Kidney (tissue), 22 donors: ENCODE results near the gene HAX1. TPM values are rescaled to one million over a fixed set of nuclear protein-coding genes. Genes with fewer than 3 reads are reported as not detected.

Experiments
- DNase-seq, 5 donors: peaks; one replicate each; pipeline ENCODE4 v3.0.0-alpha.2; 2013 to 2020
- FAIRE-seq: peaks from 2 replicates; lab custom pipeline; 2012; peaks lifted over from hg19 to GRCh38; lab: Jason Lieb, UNC
- H3K27ac ChIP-seq, 2 donors: one replicate each; pipeline ENCODE4 v1.7.0; 2013; ENCODE audit warnings: low read depth in 2 of 2, low read length in 2 of 2, inconsistent platforms in 1 of 2
- H3K27me3 ChIP-seq: one replicate; pipeline ENCODE4 v1.7.1; 2013; ENCODE audit warnings: low read length, inconsistent platforms; ENCODE audit not compliant: control insufficient read depth, insufficient read depth
- H3K36me3 ChIP-seq, 3 donors: one replicate each; pipeline versions ENCODE4 v1.7.0 to v1.7.1; 2013; ENCODE audit warnings: low read length in 3 of 3, control low read depth in 1 of 3, inconsistent platforms in 1 of 3; ENCODE audit not compliant: insufficient read depth in 3 of 3, control insufficient read depth in 2 of 3
- H3K4me1 ChIP-seq, 3 donors: one replicate each; pipeline versions ENCODE4 v1.7.0 to v1.7.1; 2013; ENCODE audit warnings: low read length in 3 of 3, inconsistent platforms in 1 of 3, low read depth in 1 of 3; ENCODE audit not compliant: control insufficient read depth in 2 of 3, insufficient read depth in 2 of 3
- H3K4me3 ChIP-seq, 3 donors: one replicate each; pipeline versions ENCODE4 v1.7.0 to v1.8.1; 2013; ENCODE audit warnings: low read length in 3 of 3, control low read depth in 1 of 3, inconsistent platforms in 1 of 3
- H3K9ac ChIP-seq, 3 donors: one replicate each; pipeline versions ENCODE4 v1.7.0 to v1.7.1; 2013; ENCODE audit warnings: low read length in 3 of 3, control low read depth in 1 of 3, inconsistent platforms in 1 of 3
- H3K9me3 ChIP-seq, 3 donors: one replicate each; pipeline versions ENCODE4 v1.7.0 to v1.7.1; 2013; ENCODE audit warnings: low read length in 3 of 3, control low read depth in 1 of 3, inconsistent platforms in 1 of 3; ENCODE audit not compliant: control insufficient read depth in 2 of 3, insufficient read depth in 1 of 3
- intact Hi-C: fragments of 100-400 bp; cut with DNase I; formaldehyde crosslinking; loops from one replicate; pipeline ENCODE4 v1.11.1; 2022
- long read RNA-seq, 10 donors: library from polyadenylated mRNA in 1 of 10; unstranded in 1 of 10; transcript quantifications; one replicate each; pipeline ENCODE4 v2.0.0 and lab custom pipeline, GENCODE V29; 2021 to 2026
- polyA plus RNA-seq: library from polyadenylated mRNA; stranded (reverse); fragments of 350-450 nt; fragmentation: Illumina TruSeq; extraction: RNeasy Lipid Tissue Mini Kit (QIAGEN cat#74804); gene quantifications from one replicate; pipeline ENCODE4 v1.2.3, GENCODE V29; 2014; ENCODE audit warnings: low read depth, low replicate concordance; ENCODE audit not compliant: insufficient read depth
- total RNA-seq: library from RNA; stranded (reverse); fragmentation: NEBNext Ultra II Directional; extraction: Animal tissue kit (Norgen Biotek cat#: 25700); gene quantifications from one replicate; pipeline ENCODE4 v1.2.1, GENCODE V29; 2021
- TF ChIP-seq, protein P1 (sequence below): IDR thresholded peaks from 3 replicates; pipeline ENCODE4 v1.5.1; 2012; ENCODE audit warnings: mild to moderate bottlenecking, moderate library complexity, borderline replicate concordance; ENCODE audit not compliant: insufficient read depth; ENCODE audit errors: extremely low read depth
- donor health status: control.
- donor health status: control.
- donor health status: control.
- donor health status: control.
- donor health status: control.
- donor health status: DM: yes; HTN: yes; CAD: no.
- donor health status: Normal renal cell carcinoma (clear cell type).

Gene HAX1
- total RNA-seq: 74.8 TPM
- 153 TPM for polyA plus RNA-seq
- long read RNA-seq, donor 1, transcript HAX1-201 (7 exons, 1,227 nt): major isoform, 12 of 22 reads
- long read RNA-seq, donor 1, partial matches to known transcripts: 10 of 22 reads
- long read RNA-seq, donor 1, other reads (novel, unspliced or antisense): 0 of 22 reads
- long read RNA-seq, donor 2, transcript HAX1-201 (7 exons, 1,227 nt): major isoform, 26 of 31 reads
- long read RNA-seq, donor 2, partial matches to known transcripts: 0 of 31 reads
- long read RNA-seq, donor 2, other reads (novel, unspliced or antisense): 0 of 31 reads
- long read RNA-seq, donor 3, transcript HAX1-201 (7 exons, 1,227 nt): major isoform, 41 of 41 reads
- long read RNA-seq, donor 3, partial matches to known transcripts: 0 of 41 reads
- long read RNA-seq, donor 3, other reads (novel, unspliced or antisense): 0 of 41 reads
- long read RNA-seq, donor 4, transcript HAX1-201 (7 exons, 1,227 nt): major isoform, 19 of 20 reads
- long read RNA-seq, donor 4, partial matches to known transcripts: 0 of 20 reads
- long read RNA-seq, donor 4, other reads (novel, unspliced or antisense): 0 of 20 reads
- long read RNA-seq, donor 5, partial matches to known transcripts: 0 of 2 reads
- long read RNA-seq, donor 5, other reads (novel, unspliced or antisense): 0 of 2 reads
- long read RNA-seq, donor 6, transcript HAX1-201 (7 exons, 1,227 nt): major isoform, 58 of 115 reads
- long read RNA-seq, donor 6, partial matches to known transcripts: 55 of 115 reads
- long read RNA-seq, donor 6, other reads (novel, unspliced or antisense): 0 of 115 reads
- long read RNA-seq, donor 7, transcript HAX1-201 (7 exons, 1,227 nt): major isoform, 39 of 64 reads
- long read RNA-seq, donor 7, transcript HAX1-210 (6 exons, 1,284 nt): minor isoform, 5 of 64 reads
- long read RNA-seq, donor 7, partial matches to known transcripts: 13 of 64 reads
- long read RNA-seq, donor 7, other reads (novel, unspliced or antisense): 3 of 64 reads
- long read RNA-seq, donor 8, transcript HAX1-201 (7 exons, 1,227 nt): major isoform, 22 of 41 reads
- long read RNA-seq, donor 8, partial matches to known transcripts: 16 of 41 reads
- long read RNA-seq, donor 8, other reads (novel, unspliced or antisense): 0 of 41 reads
- long read RNA-seq, donor 9, transcript HAX1-201 (7 exons, 1,227 nt): major isoform, 10 of 16 reads
- long read RNA-seq, donor 9, partial matches to known transcripts: 5 of 16 reads
- long read RNA-seq, donor 9, other reads (novel, unspliced or antisense): 0 of 16 reads
- long read RNA-seq, donor 10, transcript HAX1-201 (7 exons, 1,227 nt): major isoform, 19 of 43 reads
- long read RNA-seq, donor 10, partial matches to known transcripts: 22 of 43 reads
- long read RNA-seq, donor 10, other reads (novel, unspliced or antisense): 0 of 43 reads

- peaks cover 0 to 4% (median 0%) of the 10 kb centered on the region in 3 donors for H3K4me1 ChIP-seq
- peak within 1 kb of the TSS; percentile 83 to 99 (median 93) for H3K4me3 ChIP-seq
- TF ChIP-seq, protein P1, sequence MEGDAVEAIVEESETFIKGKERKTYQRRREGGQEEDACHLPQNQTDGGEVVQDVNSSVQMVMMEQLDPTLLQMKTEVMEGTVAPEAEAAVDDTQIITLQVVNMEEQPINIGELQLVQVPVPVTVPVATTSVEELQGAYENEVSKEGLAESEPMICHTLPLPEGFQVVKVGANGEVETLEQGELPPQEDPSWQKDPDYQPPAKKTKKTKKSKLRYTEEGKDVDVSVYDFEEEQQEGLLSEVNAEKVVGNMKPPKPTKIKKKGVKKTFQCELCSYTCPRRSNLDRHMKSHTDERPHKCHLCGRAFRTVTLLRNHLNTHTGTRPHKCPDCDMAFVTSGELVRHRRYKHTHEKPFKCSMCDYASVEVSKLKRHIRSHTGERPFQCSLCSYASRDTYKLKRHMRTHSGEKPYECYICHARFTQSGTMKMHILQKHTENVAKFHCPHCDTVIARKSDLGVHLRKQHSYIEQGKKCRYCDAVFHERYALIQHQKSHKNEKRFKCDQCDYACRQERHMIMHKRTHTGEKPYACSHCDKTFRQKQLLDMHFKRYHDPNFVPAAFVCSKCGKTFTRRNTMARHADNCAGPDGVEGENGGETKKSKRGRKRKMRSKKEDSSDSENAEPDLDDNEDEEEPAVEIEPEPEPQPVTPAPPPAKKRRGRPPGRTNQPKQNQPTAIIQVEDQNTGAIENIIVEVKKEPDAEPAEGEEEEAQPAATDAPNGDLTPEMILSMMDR: peak; percentile 61
- peak within 1 kb of the TSS; percentile 82 to 87 for H3K27ac ChIP-seq
- H3K27me3 ChIP-seq: no peaks in the 10 kb centered on the region
- H3K9ac ChIP-seq: peak within 1 kb of the TSS; percentile 79 to 99 (median 95)
- FAIRE-seq (peak; percentile 79), DNase-seq (peak; percentile 95 to 97 (median 96))
- H3K36me3 ChIP-seq: peaks cover 2 to 17% (median 14%) of the 10 kb centered on the region in 3 donors
- intact Hi-C loops: no loop called here
- no peaks in the 10 kb centered on the region for H3K9me3 ChIP-seq
These were observed at the start of gene HAX1 for GRCh38 chr1:154272217-154272998. Gene HAX1, plus strand, starts transcription at chr1:154272629. Its CDS starts 95 bp downstream, at chr1:154272724.

DNA sequence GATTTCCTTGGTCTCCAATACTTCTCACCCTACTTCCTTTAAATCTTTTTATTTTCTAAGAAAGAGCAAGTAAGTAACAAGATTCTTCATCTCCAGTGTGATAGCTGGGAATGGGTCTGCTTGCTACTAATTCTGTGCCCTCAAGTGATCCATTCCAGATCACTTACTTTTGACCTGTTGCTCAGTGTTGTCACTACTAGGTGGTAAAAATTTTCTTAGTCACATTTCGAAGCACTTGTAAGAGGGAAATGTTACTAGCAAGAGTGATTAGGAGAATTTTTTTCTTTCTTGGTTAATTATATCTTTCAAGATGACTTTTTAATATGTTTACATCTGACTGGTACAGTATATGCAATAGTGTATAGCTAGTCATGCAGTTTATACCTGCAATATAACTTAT lies 49.5 kb upstream of the HAX1 start:
- Histone ChIP-seq H3K9me3 (no peaks in the 10 kb centered on the region), H3K27ac (no peak overlapping the region), H3K4me3 (no peak overlapping the region), H3K9ac (no peak overlapping the region), H3K27me3 (no peaks in the 10 kb centered on the region), H3K4me1 (peaks cover 0 to 30% (median 15%) of the 10 kb centered on the region in 3 donors), H3K36me3 (peaks cover 6 to 33% (median 7%) of the 10 kb centered on the region in 3 donors)
- DNase-seq (no peak), FAIRE-seq (no peak)
- intact Hi-C loops: no loop called here
- TF ChIP-seq, protein P1: no peak

DNA sequence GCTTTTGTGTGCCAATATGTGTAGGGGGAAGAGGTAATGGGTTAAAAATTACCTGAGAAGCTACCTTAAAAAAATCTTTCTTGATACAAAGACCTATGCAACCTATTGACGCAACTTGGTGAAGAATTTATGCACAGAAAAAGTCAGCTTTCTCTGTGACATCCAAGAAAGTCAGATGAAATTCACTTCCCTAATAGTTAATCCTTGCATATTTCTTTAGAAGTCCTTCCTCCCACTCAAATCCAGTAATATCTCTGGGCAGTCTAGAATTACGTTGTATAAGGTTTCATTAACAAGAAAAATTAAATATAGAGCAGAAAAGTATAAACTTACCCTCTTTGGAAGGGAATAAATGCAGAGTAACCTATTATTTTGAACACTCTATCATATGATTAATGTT lies 48.8 kb upstream of the HAX1 start:
- Histone ChIP-seq H3K36me3 (peaks cover 8 to 33% (median 9%) of the 10 kb centered on the region in 3 donors), H3K9me3 (no peaks in the 10 kb centered on the region), H3K4me3 (no peak overlapping the region), H3K4me1 (peaks cover 0 to 23% (median 15%) of the 10 kb centered on the region in 3 donors), H3K9ac (no peak overlapping the region), H3K27ac (no peak overlapping the region), H3K27me3 (no peaks in the 10 kb centered on the region)
- DNase-seq (no peak), FAIRE-seq (no peak)
- TF ChIP-seq, protein P1: no peak
- intact Hi-C loops: no loop called here
